H1 (cell line): ENCODE data around the gene ATP6V1B1. TPM values are rescaled to one million over a fixed set of nuclear protein-coding genes. Genes with fewer than 3 reads are reported as not detected.

Experiments used
- GABPA ChIP-seq: IDR thresholded peaks from 2 replicates; pipeline ENCODE4 v1.6.1; 2011; ENCODE audit warnings: mild to moderate bottlenecking, low read length, moderate library complexity, borderline replicate concordance; ENCODE audit not compliant: insufficient read depth
- KDM1A ChIP-seq: fragments of 200-600, 300-600 bp; sonication (generic); IDR thresholded peaks from 2 replicates; pipeline ENCODE4 v1.7.1; 2016; ENCODE audit warnings: mild to moderate bottlenecking, low read length, borderline replicate concordance
- KDM4A ChIP-seq: IDR thresholded peaks from one replicate; pipeline ENCODE4 v1.7.1; 2012; ENCODE audit warnings: low read depth, mild to moderate bottlenecking, moderate library complexity, low read length, inconsistent platforms; ENCODE audit not compliant: severe bottlenecking
- MAFK ChIP-seq: IDR thresholded peaks from 2 replicates; pipeline ENCODE4 v1.6.1; 2012; ENCODE audit warnings: low read depth, mild to moderate bottlenecking, improper control_type of control experiment, low read length
- MAX ChIP-seq: IDR thresholded peaks from 2 replicates; pipeline ENCODE4 v1.6.1; 2012; ENCODE audit warnings: inconsistent platforms
- NRF1 ChIP-seq: IDR thresholded peaks from 2 replicates; pipeline ENCODE4 v1.6.1; 2011; ENCODE audit warnings: mild to moderate bottlenecking, low read depth, low read length, improper control_type of control experiment
- PHF8 ChIP-seq: fragments of 200-600 bp; sonication (generic); conservative IDR thresholded peaks from 2 replicates; pipeline ENCODE4 v1.7.1; 2012; ENCODE audit warnings: low read depth, mild to moderate bottlenecking, inconsistent platforms, low read length, moderate library complexity
- POLR2AphosphoS5 ChIP-seq: IDR thresholded peaks from 2 replicates; pipeline ENCODE4 v1.6.1; 2011; ENCODE audit warnings: low read depth, low read length
- TAF7 ChIP-seq: optimal IDR thresholded peaks from 2 replicates; pipeline ENCODE3; 2011; ENCODE audit warnings: low read depth, mild to moderate bottlenecking, inconsistent platforms, low read length, moderate library complexity, borderline replicate concordance
- USF2 ChIP-seq: IDR thresholded peaks from 2 replicates; pipeline ENCODE4 v1.6.1; 2011; ENCODE audit warnings: low read length, improper control_type of control experiment
- polyA plus RNA-seq, 7 experiments: library from polyadenylated mRNA; depleted of rRNA in 3 of 7; stranded (reverse) in 5 of 7; unstranded in 2 of 7; fragments of >200 nt in 5 of 7; fragments of 200-250 nt in 2 of 7; gene quantifications; 1 replicate in 5 of 7; 2 replicates in 1 of 7; 4 replicates in 1 of 7; pipeline versions ENCODE4 v1.2.1 to v1.2.3, GENCODE V29; 2011 to 2013; ENCODE audit warnings: missing spikeins in 2 of 7, mixed read lengths in 2 of 7
- total RNA-seq: library from RNA; stranded (reverse); fragmentation: NEBNext Ultra II Directional; extraction: Animal tissue kit (Norgen Biotek cat#: 25700); gene quantifications from 2 replicates; pipeline ENCODE4 v1.2.1, GENCODE V29; 2021

ATP6V1B1 gene
- total and polyA plus RNA-seq, 2 of the 8 experiments (the other 6 are each of a cell fraction or from before 2014, with no cell fraction given): not detected

GRCh38 chr2:71000780-71001591 is 65.3 kb downstream of the ATP6V1B1 start (continued):
- TF ChIP-seq MAFK: no peak
- peak; percentile 54; the same call in 1 of the 2 replicates for TF ChIP-seq KDM1A
- TF ChIP-seq KDM4A: peak; percentile 55
- TF ChIP-seq NRF1: no peak
- TF ChIP-seq MAX: peak; percentile 11
- TF ChIP-seq TAF7: no peak
- TF ChIP-seq GABPA: peak; percentile 85; the same call in 1 of the 2 replicates
- no peak for TF ChIP-seq USF2
- TF ChIP-seq PHF8: 0 out of 2 replicates have a peak, but pooled peaks have one; percentile 15
- TF ChIP-seq POLR2AphosphoS5: no peak
